HepG2 (cell line): ENCODE results near the gene S100A4. TPM values are rescaled to one million over a fixed set of nuclear protein-coding genes. Genes with fewer than 3 reads are reported as not detected.
A peak's percentile ranks its signal among the peaks of the same experiment; 100 is the strongest.

Experiments used
- ATAC-seq: fragments of 200-7000 bp; cut with Tn5 transposase; 3 replicates; pipeline ENCODE4 v1.9.1; 2020; ENCODE audit warnings: mild to moderate bottlenecking, moderate library complexity
- BruUV-seq: library from RNA; stranded (reverse); fragments of 400-500 nt; replicated peaks from 2 replicates; lab custom pipeline; 2021; lab: Mats Ljungman, UMichigan
- CTCF ChIA-PET: fragments of 300-600 bp; formaldehyde crosslinking; extraction: SDS; loops from one replicate; lab custom pipeline; 2021; ENCODE audit warnings: low total read pairs, inconsistent platforms, low intra/inter-chr PET ratio; lab: Yijun Ruan, JAX
- POLR2A ChIA-PET: fragments of 350-600 bp; sonication (Branson Sonifier 250); formaldehyde crosslinking; loops from one replicate; lab custom pipeline; 2020; ENCODE audit warnings: antibody characterized with exemption, inconsistent platforms; lab: Yijun Ruan, JAX
- DNase-seq: peaks from one replicate; pipeline ENCODE4 v3.0.0-alpha.2; 2015; ENCODE audit warnings: low spot score
- FAIRE-seq: peaks from 3 replicates; lab custom pipeline; 2011; peaks lifted over from hg19 to GRCh38; lab: Jason Lieb, UNC
- H2AFZ ChIP-seq: one replicate; pipeline ENCODE4 v1.6.1; 2011; ENCODE audit warnings: low read length, inconsistent platforms
- H3K27ac ChIP-seq: fragments of 300-600 bp; 3 replicates; pipeline ENCODE4 v1.8.0; 2011; ENCODE audit warnings: mixed run types, mild to moderate bottlenecking, mixed read lengths, low read length, inconsistent platforms; ENCODE audit not compliant: insufficient read depth; ENCODE audit errors: extremely low read length
- H3K27me3 ChIP-seq, 2 experiments: fragments of 200-600 bp in 1 of 2; 2 replicates in 1 of 2; 3 replicates in 1 of 2; pipeline versions ENCODE4 v1.6.0 to v1.8.0; 2011; ENCODE audit warnings: low read length in 2 of 2, mild to moderate bottlenecking in 2 of 2, moderate library complexity in 2 of 2, inconsistent platforms in 1 of 2; ENCODE audit not compliant: insufficient read depth in 2 of 2, control insufficient read depth in 1 of 2
- H3K36me3 ChIP-seq, 2 experiments: fragments of 200-600 bp in 1 of 2; replicated peaks in 1 of 2; 2 replicates in 1 of 2; 3 replicates in 1 of 2; pipeline versions ENCODE4 v1.5.1 to v1.8.0; 2011; ENCODE audit warnings: low read length in 2 of 2, inconsistent platforms in 1 of 2; ENCODE audit not compliant: insufficient read depth in 2 of 2, control insufficient read depth in 1 of 2
- H3K4me1 ChIP-seq: 2 replicates; pipeline ENCODE4 v1.5.1; 2012; ENCODE audit warnings: low read length, inconsistent platforms; ENCODE audit not compliant: insufficient read depth
- H3K4me2 ChIP-seq: 2 replicates; pipeline ENCODE4 v1.6.0; 2011; ENCODE audit warnings: low read depth, low read length, inconsistent platforms
- H3K4me3 ChIP-seq, 3 experiments: fragments of 200-600 bp in 1 of 3; sonication (generic), shearing (Covaris generic) in 1 of 3; replicated peaks in 1 of 3; 2 replicates each; pipeline ENCODE4 v1.5.1; 2011 to 2016; ENCODE audit warnings: low read length in 3 of 3, inconsistent platforms in 2 of 3, low read depth in 2 of 3, mild to moderate bottlenecking in 2 of 3, control low read depth in 1 of 3, mixed read lengths in 1 of 3; ENCODE audit not compliant: insufficient read depth in 1 of 3
- H3K79me2 ChIP-seq: one replicate; pipeline ENCODE4 v1.6.1; 2011; ENCODE audit warnings: low read length, inconsistent platforms; ENCODE audit not compliant: insufficient read depth
- H3K9ac ChIP-seq: 2 replicates; pipeline ENCODE4 v1.6.0; 2011; ENCODE audit warnings: mild to moderate bottlenecking, low read depth, low read length, inconsistent platforms; ENCODE audit not compliant: insufficient read depth
- H3K9me3 ChIP-seq: 2 replicates; pipeline ENCODE4 v1.5.1; 2012; ENCODE audit warnings: mild to moderate bottlenecking, low read length
- H4K20me1 ChIP-seq: 2 replicates; pipeline ENCODE4 v1.6.0; 2011; ENCODE audit warnings: inconsistent platforms, mild to moderate bottlenecking, low read length, moderate library complexity; ENCODE audit not compliant: insufficient read depth
- FOSL2 ChIP-seq: sonication (generic); formaldehyde crosslinking; IDR thresholded peaks from 2 replicates; pipeline ENCODE4 v1.4.0; 2020; ENCODE audit warnings: missing genetic modification reagents
- PCBP2 ChIP-seq: fragments of 200-400 bp; formaldehyde crosslinking; optimal IDR thresholded peaks from 2 replicates; pipeline ENCODE3; 2018; ENCODE audit warnings: low read length, low read depth; ENCODE audit not compliant: poor library complexity, severe bottlenecking
- PPARG ChIP-seq: conservative IDR thresholded peaks from 2 replicates; pipeline ENCODE4 v1.6.1; 2016; ENCODE audit warnings: missing biosample characterization, missing genetic modification reagents
- RAD21 ChIP-seq: fragments of 450-650 bp; formaldehyde crosslinking; IDR thresholded peaks from 2 replicates; pipeline ENCODE4 v1.5.0; 2020; ENCODE audit warnings: mild to moderate bottlenecking
- SMC3 ChIP-seq: IDR thresholded peaks from 2 replicates; pipeline ENCODE4 v1.6.1; 2011; ENCODE audit warnings: low read length, improper control_type of control experiment
- STAG1 ChIP-seq: sonication (generic); formaldehyde crosslinking; IDR thresholded peaks from 2 replicates; pipeline ENCODE4 v1.4.0; 2020; ENCODE audit warnings: missing genetic modification reagents
- TBP ChIP-seq: sonication (generic); formaldehyde crosslinking; IDR thresholded peaks from 2 replicates; pipeline ENCODE4 v1.5.0; 2020; ENCODE audit warnings: missing genetic modification reagents
- TFDP1 ChIP-seq: IDR thresholded peaks from 2 replicates; pipeline ENCODE4 v1.6.1; 2016; ENCODE audit warnings: missing compliant biosample characterization, missing genetic modification reagents, borderline replicate concordance
- XBP1 ChIP-seq: sonication (generic); formaldehyde crosslinking; IDR thresholded peaks from 2 replicates; pipeline ENCODE4 v1.5.0; 2020; ENCODE audit warnings: missing genetic modification reagents
- XRCC5 ChIP-seq: fragments of 200-400 bp; formaldehyde crosslinking; optimal IDR thresholded peaks from 2 replicates; pipeline ENCODE3; 2017; ENCODE audit warnings: mild to moderate bottlenecking, low read length
- ZBED4 ChIP-seq: sonication (generic); formaldehyde crosslinking; IDR thresholded peaks from 2 replicates; pipeline ENCODE4 v1.4.0; 2020; ENCODE audit warnings: missing genetic modification reagents, borderline replicate concordance
- ZBTB7A ChIP-seq: sonication (generic); formaldehyde crosslinking; IDR thresholded peaks from 2 replicates; pipeline ENCODE4 v1.8.0; 2022; ENCODE audit warnings: mild to moderate bottlenecking, missing genetic modification reagents
- ZMYM2 ChIP-seq: sonication (generic); formaldehyde crosslinking; IDR thresholded peaks from 2 replicates; pipeline ENCODE4 v1.8.0; 2022; ENCODE audit warnings: mild to moderate bottlenecking, missing genetic modification reagents
- ZXDC ChIP-seq: sonication (generic); formaldehyde crosslinking; IDR thresholded peaks from 2 replicates; pipeline ENCODE4 v1.5.0; 2020; ENCODE audit warnings: mild to moderate bottlenecking, missing genetic modification reagents
- WGBS: methylation state at CpG from one replicate; pipeline ENCODE4 v1.1.6; 2017; ENCODE audit warnings: low lambda C conversion rate; 5-methylcytosine and 5-hydroxymethylcytosine counted together
- in situ Hi-C: cut with HindIII; loops from 2 replicates; pipeline ENCODE4 v1.10.0; 2017; ENCODE audit warnings: low pct_unique_long_range_greater_than_20kb; ENCODE audit not compliant: extremely low pct_ligation_motif_present
- intact Hi-C: fragments of 100-400 bp; cut with micrococcal nuclease; formaldehyde crosslinking; loops from one replicate; pipeline ENCODE4 v1.10.0; 2022; ENCODE audit not compliant: unreplicated experiment
- polyA plus RNA-seq, 8 experiments: library from polyadenylated mRNA; depleted of rRNA in 3 of 8; stranded (reverse) in 7 of 8; unstranded in 1 of 8; fragments of >200 nt; fragmentation: Illumina TruSeq in 4 of 8; extraction: Trizol in 4 of 8; gene quantifications; 2 replicates each; pipeline versions ENCODE4 v1.2.1 to v1.2.3, GENCODE V29; 2011 to 2016; ENCODE audit warnings: low read depth in 4 of 8, missing spikeins in 1 of 8, mixed read lengths in 1 of 8; ENCODE audit not compliant: insufficient read depth in 1 of 8
- total RNA-seq, 5 experiments: library from RNA; depleted of rRNA; stranded (reverse); fragments of >200 nt; fragmentation: Illumina TruSeq; extraction: Trizol; gene quantifications; 2 replicates each; pipeline ENCODE4 v1.2.3, GENCODE V29; 2016; ENCODE audit warnings: low read depth in 1 of 5
- TF ChIP-seq, protein P1 (sequence below): sonication (generic); formaldehyde crosslinking; IDR thresholded peaks from 2 replicates; pipeline ENCODE4 v1.5.0; 2020; ENCODE audit warnings: mild to moderate bottlenecking, missing genetic modification reagents, moderate library complexity

S100A4 gene
- total and polyA plus RNA-seq, 2 of the 13 experiments (the other 11 are each of a cell fraction or from before 2014, with no cell fraction given) = 12.9 to 20.2 TPM

- H3K9ac ChIP-seq = no peak overlapping the region
- TF ChIP-seq ZBTB7A (CRISPR knock-in tag) (peak; percentile 47; the same call in 1 of the 2 replicates), STAG1 (CRISPR knock-in tag) (peak; percentile 81), TFDP1 (0 out of 2 replicates have a peak, but pooled peaks have one; percentile 16), FOSL2 (CRISPR knock-in tag) (no peak), XBP1 (CRISPR knock-in tag) (no peak), ZMYM2 (CRISPR knock-in tag) (no peak), TBP (CRISPR knock-in tag) (no peak), PCBP2 (peak; percentile 36), RAD21 (CRISPR knock-in tag) (peak; percentile 58; the same call in 1 of the 2 replicates), ZBED4 (CRISPR knock-in tag) (no peak), XRCC5 (peak; percentile 51), SMC3 (peak; percentile 78), ZXDC (CRISPR knock-in tag) (no peak), PPARG (CRISPR knock-in tag) (0 out of 2 replicates have a peak, but pooled peaks have one; percentile 65)
- TF ChIP-seq, protein P1, sequence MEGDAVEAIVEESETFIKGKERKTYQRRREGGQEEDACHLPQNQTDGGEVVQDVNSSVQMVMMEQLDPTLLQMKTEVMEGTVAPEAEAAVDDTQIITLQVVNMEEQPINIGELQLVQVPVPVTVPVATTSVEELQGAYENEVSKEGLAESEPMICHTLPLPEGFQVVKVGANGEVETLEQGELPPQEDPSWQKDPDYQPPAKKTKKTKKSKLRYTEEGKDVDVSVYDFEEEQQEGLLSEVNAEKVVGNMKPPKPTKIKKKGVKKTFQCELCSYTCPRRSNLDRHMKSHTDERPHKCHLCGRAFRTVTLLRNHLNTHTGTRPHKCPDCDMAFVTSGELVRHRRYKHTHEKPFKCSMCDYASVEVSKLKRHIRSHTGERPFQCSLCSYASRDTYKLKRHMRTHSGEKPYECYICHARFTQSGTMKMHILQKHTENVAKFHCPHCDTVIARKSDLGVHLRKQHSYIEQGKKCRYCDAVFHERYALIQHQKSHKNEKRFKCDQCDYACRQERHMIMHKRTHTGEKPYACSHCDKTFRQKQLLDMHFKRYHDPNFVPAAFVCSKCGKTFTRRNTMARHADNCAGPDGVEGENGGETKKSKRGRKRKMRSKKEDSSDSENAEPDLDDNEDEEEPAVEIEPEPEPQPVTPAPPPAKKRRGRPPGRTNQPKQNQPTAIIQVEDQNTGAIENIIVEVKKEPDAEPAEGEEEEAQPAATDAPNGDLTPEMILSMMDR = peak; percentile 92
- no peak overlapping the region for H3K27ac ChIP-seq
- ChIA-PET POLR2A (no interaction called here), CTCF (interaction anchor here (1.1 to 2.9 kb wide), 3 partner anchors 29 to 142 kb away, joined by 8 to 34 read pairs (median 16); no protein-coding TSS in a partner anchor)
- no peak overlapping the region for H2AFZ ChIP-seq
- in situ Hi-C loops (loop anchor here (5.0 kb wide), 1 partner anchor 148 kb away; the partner anchor contains the start of gene PGLYRP4), intact Hi-C loops (loop anchor here (1.0 kb wide), 2 partner anchors 30 to 143 kb away; no protein-coding TSS in a partner anchor)
- no peaks in the 10 kb centered on the region for H3K9me3 ChIP-seq
- no peaks in the 10 kb centered on the region for H3K79me2 ChIP-seq
- FAIRE-seq = peak; percentile 39
- WGBS = 29% methylated on average over 6 of the region's 6 CpGs
- no peak overlapping the region for H3K4me3 ChIP-seq
- peak; percentile 90 for ATAC-seq
- H3K36me3 ChIP-seq = no peaks in the 10 kb centered on the region
- no peak overlapping the region for H3K4me2 ChIP-seq
- H3K4me1 ChIP-seq = no peaks in the 10 kb centered on the region
- peak; percentile 54 for DNase-seq
- H4K20me1 ChIP-seq = no peaks in the 10 kb centered on the region
- peaks cover 3 to 5% of the 10 kb centered on the region in 2 experiments; a peak in 2 of 5 replicates for H3K27me3 ChIP-seq
- no TSS peak for BruUV-seq
Measured at GRCh38 chr1:153494976-153495535, 50.5 kb downstream of the S100A4 start.
